Embryonic facial prominence (tissue), 1 donor: ENCODE data around the gene TAP1.

Experiments used
- DNase-seq: peaks from one replicate; pipeline ENCODE4 v3.0.0-alpha.2; 2016; ENCODE audit errors: extremely low spot score

Gene TAP1

DNA sequence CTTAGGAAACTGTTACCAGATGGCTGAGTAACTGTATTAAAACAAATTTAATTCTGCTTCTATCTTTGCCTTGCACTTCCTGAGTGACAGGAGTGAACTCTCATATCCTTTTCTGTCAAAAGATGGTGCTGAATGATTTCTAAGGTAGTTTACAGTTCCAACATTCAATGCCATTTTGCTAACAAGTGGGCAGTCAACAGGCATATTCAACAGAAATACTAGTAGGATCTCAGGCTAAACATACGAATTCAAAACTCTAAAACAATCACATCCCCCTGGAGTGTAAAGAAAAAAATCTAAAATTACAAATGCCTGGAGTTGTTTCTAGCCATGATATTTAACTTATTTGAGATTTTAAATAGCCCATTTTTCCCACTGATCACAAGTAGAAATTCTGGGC, 7.2 kb upstream of the TAP1 start:
- DNase-seq = no peak

DNA sequence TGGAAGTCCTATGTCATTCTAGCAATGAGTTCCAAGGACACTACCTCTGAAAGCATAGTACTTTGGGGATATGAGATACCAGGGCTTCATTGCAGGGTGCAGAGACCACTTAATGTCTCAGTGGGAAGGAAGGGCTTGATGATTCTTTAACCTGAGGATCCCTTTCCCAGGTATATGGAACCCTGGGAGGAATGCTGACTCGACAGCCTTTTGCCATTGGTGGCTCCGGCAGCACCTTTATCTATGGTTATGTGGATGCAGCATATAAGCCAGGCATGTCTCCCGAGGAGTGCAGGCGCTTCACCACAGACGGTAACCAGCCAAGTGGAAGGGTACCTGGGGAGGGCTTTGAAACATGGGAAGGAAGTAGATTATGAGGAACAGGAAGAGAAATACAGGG, 4.7 kb upstream of the TAP1 start:
- no peak for DNase-seq

DNA sequence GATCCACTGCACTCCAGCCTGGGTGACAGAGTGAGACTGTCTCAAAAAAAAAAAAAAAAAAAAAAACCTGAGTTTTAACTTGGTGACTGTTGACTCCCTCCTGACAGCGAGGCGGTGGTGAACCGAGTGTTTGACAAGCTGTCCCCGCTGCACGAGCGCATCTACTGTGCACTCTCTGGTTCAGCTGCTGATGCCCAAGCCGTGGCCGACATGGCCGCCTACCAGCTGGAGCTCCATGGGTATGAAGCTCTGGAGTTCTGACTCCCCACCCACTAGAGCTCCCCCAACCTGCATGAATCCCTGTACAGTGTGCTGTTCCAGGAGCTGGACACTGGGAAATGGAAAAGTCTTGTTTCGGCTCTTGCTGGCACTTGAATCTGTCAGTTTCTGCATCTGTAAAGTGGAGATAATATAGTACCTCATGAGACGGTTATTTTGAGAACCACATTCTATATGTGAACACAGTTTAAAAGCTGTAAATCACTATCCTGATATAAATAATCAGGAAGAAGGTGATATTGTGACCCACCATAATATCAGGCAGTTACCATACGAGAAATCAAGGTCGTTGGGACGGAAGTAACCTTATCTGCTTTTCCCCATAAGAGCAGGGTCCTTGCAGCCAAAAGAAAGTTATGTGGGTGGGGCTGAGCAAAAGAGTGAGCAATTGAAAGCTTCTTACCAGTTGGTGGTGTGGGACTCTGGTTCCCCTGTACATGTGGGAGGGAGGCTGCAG, 3.8 kb upstream of the TAP1 start:
- DNase-seq = no peak

DNA sequence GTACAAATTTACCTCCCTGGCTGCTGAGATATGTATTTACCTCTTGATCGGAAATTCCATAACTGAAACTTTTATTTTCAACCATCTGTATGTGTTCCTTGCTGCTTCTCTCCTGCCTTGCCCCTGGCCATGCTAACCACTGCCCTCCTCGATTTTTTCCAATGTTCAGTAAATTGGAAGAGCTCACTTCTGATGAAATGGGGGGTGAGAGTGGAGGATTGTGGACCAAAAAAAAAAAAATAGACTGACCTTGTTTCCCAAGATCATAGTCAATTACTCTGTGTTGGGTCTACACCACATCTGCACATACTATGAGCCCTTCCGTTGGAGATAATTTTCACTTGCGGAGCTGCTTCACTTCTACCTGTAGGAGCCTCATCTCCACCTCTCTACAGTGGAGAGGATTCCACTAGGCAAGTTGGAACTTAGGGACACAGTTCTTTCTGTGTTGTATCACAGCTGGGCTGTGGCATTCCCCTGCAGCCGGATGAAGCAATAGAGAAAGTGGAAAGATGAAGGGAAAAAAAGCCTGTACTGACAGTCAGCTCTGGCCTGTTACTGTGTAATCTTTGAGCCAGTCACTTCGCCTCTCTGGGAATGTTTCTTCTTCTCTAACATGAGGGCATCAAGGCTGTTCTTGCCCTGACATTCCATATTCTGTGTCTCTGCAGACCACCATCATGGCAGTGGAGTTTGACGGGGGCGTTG, 2.1 kb upstream of the TAP1 start:
- DNase-seq = no peak

DNA sequence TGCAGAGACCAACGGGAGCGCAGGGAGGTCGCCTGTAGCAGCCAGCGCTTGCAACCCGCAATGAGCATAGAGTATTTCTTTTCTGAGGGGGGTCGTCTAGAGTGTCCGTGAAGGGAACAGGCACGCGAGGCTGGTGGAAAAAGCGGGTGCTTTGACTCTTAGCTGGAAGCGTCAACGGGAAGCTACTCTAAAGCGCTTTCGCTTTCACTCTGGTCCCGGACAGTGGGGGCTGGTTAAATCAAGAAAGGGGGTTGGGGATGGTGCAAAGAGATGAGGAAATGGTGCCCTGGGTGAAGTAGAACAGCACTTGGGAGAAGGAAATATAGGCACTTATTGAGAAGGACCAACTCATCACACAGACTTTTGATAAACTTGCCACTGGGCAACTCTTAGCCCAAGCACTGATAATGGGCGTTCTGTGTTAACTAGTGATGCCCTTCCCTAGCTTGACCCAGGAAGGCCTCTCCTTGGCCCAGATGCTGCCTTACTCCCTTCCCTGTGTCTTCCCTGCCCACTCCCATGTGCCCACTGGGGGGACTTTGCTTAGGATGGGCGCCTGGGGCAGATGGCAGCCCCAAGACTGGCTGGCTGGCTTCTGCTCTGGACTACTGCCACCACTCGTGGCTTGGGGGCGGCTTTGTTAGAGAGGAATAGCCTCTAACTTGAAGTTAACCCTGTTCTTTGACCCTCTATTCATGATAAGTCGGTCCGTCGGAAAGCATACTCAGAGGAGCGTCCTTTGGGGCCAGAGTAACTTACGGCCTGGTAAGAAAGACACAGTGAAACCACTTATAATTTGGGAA, 1.1 kb upstream of the TAP1 start:
- no peak for DNase-seq

DNA sequence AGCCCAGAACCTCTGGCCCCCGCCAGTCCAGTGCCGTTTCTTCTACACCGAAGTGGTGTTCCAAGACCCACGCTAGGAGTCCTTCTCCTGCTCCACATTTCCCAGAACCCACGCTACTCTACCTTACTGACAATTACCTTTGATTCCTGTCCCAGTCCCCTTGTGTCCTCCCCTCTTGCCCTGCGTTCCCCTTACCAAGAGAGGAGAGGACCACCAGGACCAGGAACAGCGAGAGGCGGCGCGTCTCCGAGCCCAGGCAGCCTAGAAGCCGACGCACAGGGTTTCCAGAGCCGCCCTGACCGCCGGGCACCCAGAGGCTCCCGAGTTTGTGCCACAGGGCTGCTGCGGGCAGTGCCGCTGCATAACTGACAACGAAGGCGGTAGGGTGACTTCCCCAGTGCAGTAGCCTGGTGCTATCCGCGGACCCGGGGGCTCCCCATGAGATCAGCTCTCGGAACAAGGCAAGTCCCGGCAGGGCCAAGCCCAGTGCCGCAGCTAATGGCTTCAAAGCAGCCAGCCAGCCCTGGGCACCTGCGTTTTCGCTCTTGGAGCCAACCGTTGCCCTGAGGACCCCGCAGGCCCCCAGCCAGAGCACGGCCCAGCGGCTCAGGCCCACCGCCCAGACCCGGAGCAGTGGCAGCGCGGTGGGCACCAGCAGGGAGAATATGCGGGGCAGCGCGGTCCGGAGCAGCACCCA, 512 bp downstream of the TAP1 start:
- DNase-seq = no peak

DNA sequence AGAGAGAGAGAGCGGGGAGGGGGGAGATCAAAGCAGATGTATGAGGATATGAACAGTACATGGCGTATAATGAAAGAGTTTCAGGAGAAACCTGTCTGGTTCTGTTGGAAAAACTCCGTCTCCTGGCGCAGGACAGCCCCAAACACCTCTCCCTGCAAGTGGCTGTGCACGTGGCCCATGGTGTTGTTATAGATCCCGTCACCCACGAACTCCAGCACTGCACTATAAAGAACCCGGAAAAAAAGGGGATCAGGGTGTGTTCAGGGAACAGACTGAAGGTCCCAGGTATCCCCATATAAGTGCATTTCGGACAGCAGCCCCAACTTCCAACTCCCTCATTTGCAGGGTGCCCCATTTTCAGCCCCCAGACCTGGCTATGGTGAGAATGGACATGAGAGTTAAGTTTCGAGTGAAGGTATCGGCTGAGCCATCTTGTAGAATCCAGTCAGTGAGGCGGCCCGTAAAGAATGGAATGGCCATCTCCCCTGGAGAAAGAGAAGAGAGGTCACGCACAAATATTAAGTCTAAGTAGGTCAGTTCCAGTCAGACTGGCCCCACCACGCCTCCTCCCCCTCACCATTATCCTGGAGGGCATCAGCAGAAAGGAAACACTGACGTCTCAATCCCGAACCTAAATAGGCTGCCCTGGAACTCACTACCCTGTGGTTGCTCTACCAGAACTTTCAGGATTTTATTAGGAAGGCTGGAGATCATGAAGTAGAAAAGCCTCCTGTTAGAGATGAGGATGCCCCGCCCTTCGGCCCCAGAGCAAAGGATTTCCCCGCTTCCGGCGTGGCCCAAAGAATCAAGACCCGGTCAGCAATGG, 1.3 kb downstream of the TAP1 start:
- DNase-seq = no peak

DNA sequence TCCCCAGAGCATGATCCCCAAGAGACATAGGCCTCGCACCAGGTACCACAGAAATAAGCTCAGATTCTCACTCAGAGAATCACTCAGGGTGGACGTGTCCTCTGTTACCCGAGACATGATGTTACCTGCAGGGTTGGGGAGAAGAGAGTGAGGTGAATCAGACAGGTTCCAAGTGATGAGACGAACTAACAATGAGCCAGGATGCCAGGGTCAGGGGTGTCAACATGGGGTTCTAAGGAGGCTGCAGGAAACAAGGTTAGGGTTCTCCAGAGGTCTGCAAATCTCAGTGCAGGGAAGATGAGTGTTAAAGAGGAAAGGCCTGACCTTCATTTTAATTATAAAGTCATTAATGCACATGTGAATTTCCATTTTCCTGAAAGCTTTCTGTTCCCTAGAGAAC, 2.5 kb downstream of the TAP1 start:
- DNase-seq = no peak

DNA sequence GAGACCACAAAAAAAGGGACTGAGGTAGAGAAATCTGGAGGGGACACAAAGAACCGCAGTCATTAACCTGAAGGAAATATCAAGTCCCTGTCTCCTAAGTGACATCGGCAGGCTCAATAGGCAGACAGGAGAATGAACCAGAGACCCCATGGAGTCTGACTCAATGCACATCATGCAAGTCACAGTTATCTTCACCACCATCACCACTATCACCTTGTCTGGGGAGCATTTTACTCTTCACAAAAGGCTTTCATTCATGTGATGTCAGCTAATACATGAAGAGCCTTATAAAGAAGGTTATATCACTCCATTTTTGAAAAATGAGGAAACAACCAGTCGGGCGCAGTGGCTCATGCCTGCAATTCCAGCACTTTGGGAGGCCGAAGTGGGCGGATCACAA, 4.4 kb downstream of the TAP1 start:
- DNase-seq = no peak

DNA sequence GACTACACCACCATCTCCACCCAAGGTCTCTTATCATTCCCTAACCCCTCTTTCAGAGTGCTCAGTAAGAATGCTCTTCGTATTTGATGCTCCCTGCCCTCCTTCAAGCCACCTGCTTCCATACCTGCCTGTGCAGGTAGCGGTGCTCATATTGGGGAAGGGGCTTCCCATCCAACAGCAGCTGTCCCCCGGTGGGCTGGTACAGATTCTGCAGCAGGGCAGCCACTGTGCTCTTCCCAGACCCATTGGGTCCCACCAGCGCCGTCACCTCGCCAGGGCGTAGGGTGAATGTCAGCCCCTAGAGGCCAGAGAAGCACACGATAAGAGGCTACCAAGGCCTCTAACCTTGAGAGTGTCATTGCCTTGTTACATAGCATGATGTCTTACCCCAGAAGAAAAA, 5.7 kb downstream of the TAP1 start:
- DNase-seq = no peak

DNA sequence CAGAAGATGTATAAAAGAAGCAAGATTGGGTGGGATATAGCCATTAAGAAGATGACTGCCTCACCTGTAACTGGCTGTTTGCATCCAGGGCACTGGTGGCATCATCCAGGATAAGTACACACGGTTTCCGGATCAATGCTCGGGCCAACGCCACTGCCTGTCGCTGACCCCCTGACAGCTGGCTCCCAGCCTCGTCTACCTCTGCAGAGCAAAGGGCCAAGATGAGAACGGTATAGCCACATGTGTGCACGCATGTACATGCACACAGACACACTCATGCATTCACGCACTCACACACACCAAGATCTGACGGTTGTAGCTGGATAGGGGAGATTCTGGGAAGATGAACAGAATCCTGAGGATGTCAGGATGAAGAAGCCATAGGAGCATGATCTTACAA, 6.5 kb downstream of the TAP1 start:
- DNase-seq = no peak

DNA sequence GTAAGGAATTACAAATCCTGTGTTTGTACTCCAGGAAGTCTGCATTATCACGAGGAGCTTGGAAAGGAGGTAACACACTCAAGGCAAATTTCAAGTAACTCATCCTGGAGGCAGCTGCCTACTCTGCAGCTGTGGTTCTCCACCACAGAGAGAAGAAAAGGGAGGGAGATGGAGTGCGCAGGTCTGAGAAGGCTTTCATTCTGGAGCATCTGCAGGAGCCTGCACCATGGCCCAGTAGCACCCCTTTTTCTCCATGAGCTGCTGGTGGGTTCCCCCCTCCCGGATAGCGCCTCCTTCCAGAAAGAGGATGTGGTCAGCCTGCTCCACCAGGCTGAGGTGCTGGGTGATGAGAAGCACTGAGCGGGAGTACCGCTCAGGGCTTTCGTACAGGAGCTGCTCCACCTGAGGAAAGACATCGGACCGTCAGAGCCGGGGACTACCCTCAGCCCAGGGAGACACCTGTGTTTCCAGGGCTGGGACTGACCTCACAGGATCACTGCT, 8.1 kb downstream of the TAP1 start:
- no peak for DNase-seq

DNA sequence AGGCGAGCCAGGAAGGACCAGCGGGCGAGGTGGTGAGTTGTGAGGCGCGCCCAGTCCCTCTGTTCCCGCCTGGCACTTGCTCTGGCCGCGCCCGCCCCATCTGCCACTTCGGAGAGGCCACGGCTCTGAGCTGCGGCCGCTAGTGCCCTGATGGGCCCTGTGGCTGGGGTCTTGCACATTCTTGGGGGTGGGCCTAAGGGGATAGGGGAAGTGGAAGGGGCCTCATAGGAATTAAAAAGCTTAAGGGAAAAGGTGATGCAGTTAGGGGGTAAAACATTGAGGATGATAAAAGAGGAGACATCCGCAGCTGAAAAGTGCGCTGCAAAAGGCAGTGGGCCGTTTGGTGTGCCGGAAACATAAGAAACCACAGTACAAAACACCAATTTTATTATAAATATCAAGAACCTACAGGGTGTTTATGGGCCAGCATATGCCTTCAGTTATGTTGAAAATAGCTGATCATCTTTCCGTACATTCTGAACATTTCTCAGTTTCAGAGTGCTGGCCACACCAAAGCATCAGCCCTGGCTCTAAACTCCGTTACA, 8.6 kb downstream of the TAP1 start:
- no peak for DNase-seq

DNA sequence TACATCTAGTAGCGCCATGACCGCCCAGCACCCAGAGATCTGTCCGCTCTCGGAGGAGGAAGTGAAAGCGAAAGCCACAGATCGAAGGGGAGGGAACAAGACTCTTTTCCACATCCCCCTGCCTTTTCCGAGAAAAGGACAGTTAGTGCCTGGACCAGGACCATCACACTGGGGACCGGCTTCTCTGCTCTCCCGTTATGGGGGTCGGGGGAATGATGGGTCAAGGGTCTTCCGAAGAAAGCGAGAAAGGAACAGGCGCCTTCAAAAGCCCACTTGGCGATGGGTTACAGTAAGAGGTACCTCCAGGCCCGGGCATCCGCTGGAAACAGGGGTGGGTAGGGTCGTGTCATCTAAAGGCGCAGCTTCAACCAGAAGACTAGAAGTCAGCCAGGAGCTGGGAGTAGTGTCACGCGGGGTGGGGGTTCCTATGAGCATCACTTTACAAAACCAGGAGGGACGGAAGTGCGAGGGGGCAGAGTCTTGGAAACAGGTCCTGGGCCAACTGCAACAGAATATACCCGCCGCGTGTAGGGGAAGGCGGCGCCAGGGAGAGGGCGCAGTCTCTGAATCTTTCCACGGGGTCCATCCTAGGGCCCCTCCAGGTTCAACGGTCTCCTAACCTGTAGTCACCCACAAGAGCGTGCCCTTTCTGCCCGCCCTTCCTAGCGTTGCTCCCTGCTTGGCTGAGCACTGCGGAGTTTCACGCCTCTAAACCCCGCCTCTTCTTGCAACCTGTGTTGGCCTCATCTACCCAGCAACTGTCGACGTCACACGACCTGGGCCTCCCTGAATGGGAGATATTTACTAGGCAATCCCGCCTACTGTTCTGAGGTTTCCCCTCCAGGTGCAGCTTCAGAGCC, 9.3 kb downstream of the TAP1 start, which contains the start of gene PSMB8:
PSMB8 (minus strand) TSS at position 69 of the 860 bp plus-strand sequence; CDS start at position 18, 51 bp downstream.
- peak; percentile 77 for DNase-seq

DNA sequence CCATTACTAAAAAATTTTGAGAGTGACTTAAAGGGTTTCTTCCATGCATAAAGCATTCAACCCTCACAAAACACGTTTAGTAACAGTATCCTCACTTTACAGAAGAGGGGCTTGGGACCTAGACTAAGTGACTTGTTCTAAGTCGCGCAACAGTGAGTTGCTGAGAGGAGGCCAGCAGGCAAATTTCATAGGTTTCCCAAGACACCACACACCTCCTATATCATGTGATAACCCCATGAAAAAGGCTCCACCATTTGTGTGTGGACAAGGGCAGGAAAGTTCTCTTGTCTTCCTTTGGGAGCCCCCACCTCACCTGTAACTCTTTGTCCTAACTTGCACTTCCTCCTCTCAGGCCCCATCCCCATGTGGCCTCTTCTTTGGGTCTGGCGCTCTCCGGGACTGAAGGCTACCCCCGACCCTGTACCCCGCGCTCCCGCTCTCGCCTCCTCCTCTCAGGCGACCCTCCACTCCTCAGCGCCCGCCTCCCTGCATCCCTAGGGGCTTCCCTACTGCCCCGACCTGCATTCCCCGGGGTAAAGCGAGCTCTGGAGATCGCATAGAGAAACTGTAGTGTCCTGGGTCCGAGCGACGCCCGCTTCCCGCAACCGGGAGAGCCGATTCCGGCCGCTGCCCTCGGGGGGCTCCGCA, 10.0 kb downstream of the TAP1 start:
- no peak for DNase-seq

DNA sequence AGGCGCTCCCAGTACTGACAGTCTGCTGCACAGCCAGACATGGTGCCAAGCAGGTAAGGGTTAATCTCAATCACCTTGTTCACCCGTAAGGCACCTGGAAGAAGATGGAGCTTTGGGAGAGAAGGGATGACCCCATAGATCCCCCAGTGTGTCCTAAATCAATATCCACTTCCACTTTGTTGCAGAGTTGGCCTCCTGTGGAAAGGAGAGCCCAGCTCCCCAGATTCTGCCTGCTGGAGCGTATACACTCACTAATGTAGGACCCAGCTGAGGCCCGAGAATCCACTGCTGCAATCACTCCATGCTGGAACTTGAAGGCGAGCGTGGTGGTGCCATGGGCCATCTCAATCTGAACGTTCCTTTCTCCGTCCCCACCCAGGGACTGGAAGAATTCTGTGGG, 10.8 kb downstream of the TAP1 start:
- no peak for DNase-seq

DNA sequence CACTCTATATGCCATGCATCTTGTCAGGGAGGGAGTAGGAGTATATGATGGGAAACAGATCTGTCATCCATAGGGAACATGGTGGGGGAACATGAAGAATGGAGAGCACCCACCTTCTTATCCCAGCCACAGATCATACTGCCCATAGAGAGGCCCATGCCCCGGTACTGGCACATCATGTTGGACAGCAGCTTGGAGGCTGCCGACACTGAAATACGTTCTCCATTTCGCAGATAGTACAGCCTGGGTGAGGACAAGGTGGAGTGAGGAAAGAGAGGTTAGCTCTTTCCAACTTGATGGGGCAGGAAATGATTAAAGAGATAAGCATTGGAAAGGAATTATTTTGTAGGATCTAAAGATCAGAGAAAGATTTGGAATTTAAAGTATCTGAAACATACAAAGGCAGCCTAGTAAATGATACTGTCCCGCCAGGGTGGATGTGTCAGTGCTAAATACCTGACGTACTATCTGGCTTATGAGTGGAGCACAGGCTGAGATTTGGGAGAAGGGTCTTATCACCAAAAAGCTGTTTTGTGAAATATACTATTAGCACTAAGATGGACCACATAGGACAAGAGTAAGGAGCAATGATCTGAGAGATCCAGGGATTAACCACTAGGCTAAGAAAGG, 11.4 kb downstream of the TAP1 start:
- no peak for DNase-seq

DNA sequence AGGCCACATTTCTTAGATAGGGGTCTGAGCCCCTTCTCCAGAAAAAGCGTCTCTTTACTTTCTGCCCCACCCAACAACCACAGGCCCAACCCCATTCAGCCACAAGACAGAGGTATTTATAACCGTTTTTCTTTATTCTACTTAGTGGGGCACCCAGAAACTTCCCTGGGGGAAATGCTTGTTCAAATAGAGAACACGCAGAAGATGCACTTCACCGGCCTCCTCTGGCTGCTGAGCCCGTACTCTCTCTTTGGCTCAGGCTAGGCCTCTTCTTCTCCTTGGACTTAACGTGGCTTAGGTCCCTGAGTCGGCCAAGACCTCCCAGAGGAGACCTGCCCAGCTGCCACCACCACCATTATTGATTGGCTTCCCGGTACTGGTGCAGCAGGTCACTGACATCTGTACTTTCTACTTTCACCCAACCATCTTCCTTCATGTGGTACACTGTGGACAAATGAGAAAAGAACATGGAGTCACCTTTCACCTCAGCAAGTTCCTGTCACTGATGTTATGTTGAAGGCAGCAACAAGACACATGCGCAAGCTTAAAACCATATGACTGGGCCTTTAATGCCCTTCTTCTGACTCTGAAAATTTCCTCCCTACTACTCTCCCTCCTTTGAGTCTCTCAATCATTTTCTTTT, 12.8 kb downstream of the TAP1 start:
- DNase-seq = no peak
